Activated T-cell treated with anti-CD3 and anti-CD28 coated beads, Interleukin-2, amount 50 U/mL, for 1 hour (primary cell): ENCODE measurements around the gene RGS7.
"Not testable (repeated sequence)": the region's sequence is repeated elsewhere in the genome, so short reads cannot be mapped to it uniquely, and the experiment has no call there.

Experiments used
- DNase-seq: peaks from one replicate; pipeline ENCODE4 v3.0.0-alpha.2; 2020

RGS7 gene

GRCh38 chr1:240763771-240764170 is 593.2 kb downstream of the RGS7 start:
- no peak for DNase-seq

GRCh38 chr1:240763095-240763494 is 593.9 kb downstream of the RGS7 start:
- DNase-seq: not testable (repeated sequence)

- not testable (repeated sequence) for DNase-seq
These were observed 594.5 kb downstream of the RGS7 start for GRCh38 chr1:240762471-240762987.

- DNase-seq: not testable (repeated sequence)
These were observed 598.2 kb downstream of the RGS7 start for GRCh38 chr1:240758777-240759176.

GRCh38 chr1:240758296-240758695 is 598.7 kb downstream of the RGS7 start:
- no peak for DNase-seq

GRCh38 chr1:240747907-240748306 is 609.1 kb downstream of the RGS7 start:
- DNase-seq: no peak

- no peak for DNase-seq
These were observed 613.3 kb downstream of the RGS7 start for GRCh38 chr1:240743705-240744104.

- DNase-seq: no peak
These were observed 617.3 kb downstream of the RGS7 start for GRCh38 chr1:240739754-240740153.

GRCh38 chr1:240739139-240739538 is 617.9 kb downstream of the RGS7 start:
- no peak for DNase-seq

- no peak for DNase-seq
These were observed 619.2 kb downstream of the RGS7 start for GRCh38 chr1:240737766-240738265.

- DNase-seq: no peak
These were observed 619.7 kb downstream of the RGS7 start for GRCh38 chr1:240737298-240737697.

- not testable (repeated sequence) for DNase-seq
These were observed 622.3 kb downstream of the RGS7 start for GRCh38 chr1:240734705-240735104.

- DNase-seq: no peak
These were observed 623.0 kb downstream of the RGS7 start for GRCh38 chr1:240734001-240734400.

GRCh38 chr1:240732390-240732789 is 624.6 kb downstream of the RGS7 start:
- no peak for DNase-seq
